GM18508 (cell line): ENCODE measurements around the gene IL9R.
"Not testable (repeated sequence)": the region's sequence is repeated elsewhere in the genome, so short reads cannot be mapped to it uniquely, and the experiment has no call there.

Experiments
- ATAC-seq: cut with Tn5 transposase; IDR thresholded peaks from one replicate; pipeline ENCODE4 v1.9.1; 2021; ENCODE audit warnings: moderate number of reproducible peaks; ENCODE audit not compliant: insufficient read depth, unreplicated experiment

IL9R gene

GRCh38 chrX:155998116-155998515 lies 620 bp downstream of the IL9R start:
- ATAC-seq: no peak

GRCh38 chrX:155998761-155999510 lies 1.4 kb downstream of the IL9R start:
- no peak for ATAC-seq

- ATAC-seq: not testable (repeated sequence)
Observed at GRCh38 chrX:155999751-156000150, 2.3 kb downstream of the IL9R start.

GRCh38 chrX:156000361-156000926 lies 2.9 kb downstream of the IL9R start:
- no peak for ATAC-seq

GRCh38 chrX:156001001-156001666 lies 3.6 kb downstream of the IL9R start:
- no peak for ATAC-seq

- ATAC-seq: no peak
Observed at GRCh38 chrX:156001667-156002021, 4.1 kb downstream of the IL9R start.

- ATAC-seq: no peak
Observed at GRCh38 chrX:156002507-156002906, 5.0 kb downstream of the IL9R start.

- no peak for ATAC-seq
Observed at GRCh38 chrX:156003486-156004185, 6.1 kb downstream of the IL9R start.

- no peak for ATAC-seq
Observed at GRCh38 chrX:156004256-156004655, 6.8 kb downstream of the IL9R start.

- no peak for ATAC-seq
Observed at GRCh38 chrX:156004740-156005139, 7.2 kb downstream of the IL9R start.

GRCh38 chrX:156005144-156005543 lies 7.6 kb downstream of the IL9R start:
- ATAC-seq: no peak

GRCh38 chrX:156006468-156006867 lies 9.0 kb downstream of the IL9R start:
- ATAC-seq: not testable (repeated sequence)

GRCh38 chrX:156008379-156008778 lies 10.9 kb downstream of the IL9R start:
- not testable (repeated sequence) for ATAC-seq

GRCh38 chrX:156008915-156009314 lies 11.4 kb downstream of the IL9R start:
- ATAC-seq: no peak

- ATAC-seq: not testable (repeated sequence)
Observed at GRCh38 chrX:156009691-156010090, 12.2 kb downstream of the IL9R start.

- not testable (repeated sequence) for ATAC-seq
Observed at GRCh38 chrX:156013286-156013953, 15.9 kb downstream of the IL9R start.

GRCh38 chrX:156019846-156020245 lies 22.4 kb downstream of the IL9R start:
- ATAC-seq: not testable (repeated sequence)

GRCh38 chrX:156023002-156023401 lies 25.5 kb downstream of the IL9R start:
- not testable (repeated sequence) for ATAC-seq

GRCh38 chrX:156024949-156025492 lies 27.5 kb downstream of the IL9R start:
- ATAC-seq: not testable (repeated sequence)

- not testable (repeated sequence) for ATAC-seq
Observed at GRCh38 chrX:156028653-156029237, 31.2 kb downstream of the IL9R start.
